Left ventricle myocardium inferior (tissue), 1 donor: ENCODE measurements around the gene VASP. TPM values are rescaled to one million over a fixed set of nuclear protein-coding genes. Genes with fewer than 3 reads are reported as not detected.

Source experiments
- DNase-seq: peaks from one replicate; pipeline ENCODE4 v3.0.0-alpha.2; 2020
- H3K27ac ChIP-seq: fragments of 200-600 bp; replicated peaks from 2 replicates; pipeline ENCODE4 v1.8.0; 2021
- H3K27me3 ChIP-seq: fragments of 200-600 bp; 2 replicates; pipeline ENCODE4 v1.8.0; 2021; ENCODE audit warnings: low read depth
- H3K36me3 ChIP-seq: fragments of 200-600 bp; 2 replicates; pipeline ENCODE4 v1.8.0; 2021
- H3K4me1 ChIP-seq: fragments of 200-600 bp; 2 replicates; pipeline ENCODE4 v1.8.0; 2021
- H3K4me3 ChIP-seq: fragments of 200-600 bp; 2 replicates; pipeline ENCODE4 v1.8.0; 2021; ENCODE audit warnings: mild to moderate bottlenecking, moderate library complexity
- H3K9me3 ChIP-seq: fragments of 200-600 bp; replicated peaks from 2 replicates; pipeline ENCODE4 v1.8.0; 2021
- CTCF ChIP-seq: fragments of 200-600 bp; IDR thresholded peaks from 2 replicates; pipeline ENCODE4 v1.8.0; 2021; ENCODE audit warnings: antibody characterized with exemption, mild to moderate bottlenecking, borderline replicate concordance
- intact Hi-C: fragments of 100-400 bp; cut with micrococcal nuclease; formaldehyde crosslinking; loops from one replicate; pipeline ENCODE4 v1.11.0; 2022
- total RNA-seq: library from RNA; stranded (reverse); fragmentation: NEBNext Ultra II Directional; extraction: Animal tissue kit (Norgen Biotek cat#: 25700); gene quantifications from one replicate; pipeline ENCODE4 v1.2.1, GENCODE V29; 2021
- donor health status: DM: no; HTN: yes; CAD: no; lungs with severe emphysema.

Gene VASP
- total RNA-seq, 1 donor from 2014 or later, result 32.8 TPM

GRCh38 chr19:45547965-45548609 is 40.8 kb downstream of the VASP start:
- H3K9me3 ChIP-seq, result no peaks in the 10 kb centered on the region
- peaks cover 6% of the 10 kb centered on the region for H3K36me3 ChIP-seq
- no peaks in the 10 kb centered on the region for H3K27me3 ChIP-seq
- intact Hi-C loops, result no loop called here
- H3K27ac ChIP-seq, result peak overlapping the region; percentile 18
- H3K4me3 ChIP-seq, result no peak overlapping the region
- no peak for DNase-seq
- H3K4me1 ChIP-seq, result peaks cover 10% of the 10 kb centered on the region
- TF ChIP-seq CTCF, result no peak

- no peak for TF ChIP-seq CTCF
- Histone ChIP-seq H3K36me3 (peaks cover 15% of the 10 kb centered on the region), H3K9me3 (no peaks in the 10 kb centered on the region), H3K27ac (no peak overlapping the region), H3K4me1 (peaks cover 31% of the 10 kb centered on the region), H3K4me3 (no peak overlapping the region), H3K27me3 (no peaks in the 10 kb centered on the region)
- no peak for DNase-seq
- intact Hi-C loops, result no loop called here
Measured at GRCh38 chr19:45553464-45553863, 46.2 kb downstream of the VASP start.

GRCh38 chr19:45554481-45554880 is 47.2 kb downstream of the VASP start:
- H3K4me3 ChIP-seq, result no peak overlapping the region
- intact Hi-C loops, result no loop called here
- H3K4me1 ChIP-seq, result peaks cover 32% of the 10 kb centered on the region
- no peak overlapping the region for H3K27ac ChIP-seq
- H3K36me3 ChIP-seq, result peaks cover 15% of the 10 kb centered on the region
- no peaks in the 10 kb centered on the region for H3K9me3 ChIP-seq
- TF ChIP-seq CTCF, result no peak
- H3K27me3 ChIP-seq, result no peaks in the 10 kb centered on the region
- no peak for DNase-seq

GRCh38 chr19:45556835-45557234 is 49.6 kb downstream of the VASP start:
- no peak for DNase-seq
- H3K27ac ChIP-seq, result peak overlapping the region; percentile 60
- H3K9me3 ChIP-seq, result no peaks in the 10 kb centered on the region
- peaks cover 42% of the 10 kb centered on the region for H3K4me1 ChIP-seq
- H3K27me3 ChIP-seq, result no peaks in the 10 kb centered on the region
- H3K4me3 ChIP-seq, result no peak overlapping the region
- no peak for TF ChIP-seq CTCF
- intact Hi-C loops, result no loop called here
- peaks cover 15% of the 10 kb centered on the region for H3K36me3 ChIP-seq

GRCh38 chr19:45558399-45558878 is 51.2 kb downstream of the VASP start:
- Histone ChIP-seq H3K36me3 (peaks cover 5% of the 10 kb centered on the region), H3K27ac (no peak overlapping the region), H3K4me1 (peaks cover 52% of the 10 kb centered on the region), H3K27me3 (no peaks in the 10 kb centered on the region), H3K9me3 (no peaks in the 10 kb centered on the region), H3K4me3 (no peak overlapping the region)
- no peak for DNase-seq
- peak; percentile 66 for TF ChIP-seq CTCF
- intact Hi-C loops, result no loop called here
